ENCODE data around the gene GRM1.

GRCh38 chr6:146369866-146370265, 341.0 kb downstream of the GRM1 start:
- TF ChIP-seq POLR2A (IDR thresholded peaks at IDR 0.05; ENCODE audit: low read depth, low read length) = no peak
- no peak for TF ChIP-seq CTCF (IDR thresholded peaks at IDR 0.05; ENCODE audit: extremely low read depth in 1 of 2, insufficient read depth in 1 of 2, low read depth in 1 of 2, low read length in 2 of 2)
- TF ChIP-seq EZH2 (IDR thresholded peaks at IDR 0.05; ENCODE audit: borderline replicate concordance, low read depth, low read length, severe bottlenecking) = no peak
- TF ChIP-seq, protein P1, sequence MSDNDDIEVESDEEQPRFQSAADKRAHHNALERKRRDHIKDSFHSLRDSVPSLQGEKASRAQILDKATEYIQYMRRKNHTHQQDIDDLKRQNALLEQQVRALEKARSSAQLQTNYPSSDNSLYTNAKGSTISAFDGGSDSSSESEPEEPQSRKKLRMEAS (IDR thresholded peaks at IDR 0.05; ENCODE audit: insufficient read depth, insufficient read length) = no peak
- no peak for TF ChIP-seq POLR2AphosphoS5 (IDR thresholded peaks at IDR 0.05; ENCODE audit: insufficient read depth, low read depth, low read length)
- TF ChIP-seq JUN (IDR thresholded peaks at IDR 0.05; ENCODE audit: borderline replicate concordance, insufficient read depth, insufficient read length, low read depth) = no peak
- TF ChIP-seq MYC (IDR thresholded peaks at IDR 0.05; ENCODE audit: low read depth, low read length) = no peak
- TF ChIP-seq FOS (IDR thresholded peaks at IDR 0.05; ENCODE audit: borderline replicate concordance, insufficient read depth, low read length) = no peak

Data from endothelial cell of umbilical vein (primary cell).